Esophagus squamous epithelium (tissue), 4 donors: ENCODE results near the gene ATP6V0D1.

Experiments
- POLR2A ChIP-seq, 4 donors: fragments of 450-650 bp; IDR thresholded peaks; one replicate each; pipeline ENCODE4 v1.6.1; 2017; ENCODE audit warnings: antibody characterized with exemption in 4 of 4, mild to moderate bottlenecking in 4 of 4, moderate library complexity in 3 of 4
- TF ChIP-seq, protein P1 (sequence below), 6 experiments: fragments of 450-650 bp in 4 of 6; fragments of 200-600 bp in 2 of 6; sonication (generic) in 2 of 6; IDR thresholded peaks; one replicate each; pipeline ENCODE4 v1.5.1; 2016 to 2019; ENCODE audit warnings: antibody characterized with exemption in 6 of 6, mild to moderate bottlenecking in 4 of 6, moderate library complexity in 4 of 6

DNA sequence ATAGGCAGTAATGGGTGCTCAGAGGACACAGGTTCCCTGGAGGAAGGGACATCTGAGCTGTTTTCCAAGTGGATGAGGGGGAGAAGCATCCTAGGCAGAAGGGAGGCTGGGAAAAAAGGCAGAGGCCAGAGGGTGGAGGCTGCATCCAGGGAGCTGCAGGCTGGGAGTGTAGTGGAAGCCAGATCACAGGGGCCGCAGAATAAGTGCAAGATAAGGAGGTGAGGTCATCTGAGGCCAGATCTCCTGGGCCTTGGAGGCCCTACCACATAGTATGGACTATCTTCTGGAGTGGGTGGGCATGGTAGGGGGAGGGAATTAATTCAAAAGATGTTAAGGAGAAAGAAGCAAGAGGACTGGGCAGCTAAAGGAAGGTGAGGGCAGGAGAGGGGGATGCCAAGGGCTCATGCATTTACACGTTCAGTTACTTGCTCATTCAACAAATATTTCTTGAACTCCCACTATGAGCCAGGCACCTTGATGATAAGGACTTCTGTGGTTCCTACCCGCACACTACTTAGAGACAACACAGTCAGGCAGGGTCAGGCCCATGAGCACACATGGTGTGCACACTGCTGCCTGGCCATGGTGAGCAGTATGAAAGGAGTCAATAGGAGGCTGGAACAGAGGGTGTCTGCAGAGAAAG is 45.3 kb upstream of the ATP6V0D1 start:
- TF ChIP-seq, protein P1, sequence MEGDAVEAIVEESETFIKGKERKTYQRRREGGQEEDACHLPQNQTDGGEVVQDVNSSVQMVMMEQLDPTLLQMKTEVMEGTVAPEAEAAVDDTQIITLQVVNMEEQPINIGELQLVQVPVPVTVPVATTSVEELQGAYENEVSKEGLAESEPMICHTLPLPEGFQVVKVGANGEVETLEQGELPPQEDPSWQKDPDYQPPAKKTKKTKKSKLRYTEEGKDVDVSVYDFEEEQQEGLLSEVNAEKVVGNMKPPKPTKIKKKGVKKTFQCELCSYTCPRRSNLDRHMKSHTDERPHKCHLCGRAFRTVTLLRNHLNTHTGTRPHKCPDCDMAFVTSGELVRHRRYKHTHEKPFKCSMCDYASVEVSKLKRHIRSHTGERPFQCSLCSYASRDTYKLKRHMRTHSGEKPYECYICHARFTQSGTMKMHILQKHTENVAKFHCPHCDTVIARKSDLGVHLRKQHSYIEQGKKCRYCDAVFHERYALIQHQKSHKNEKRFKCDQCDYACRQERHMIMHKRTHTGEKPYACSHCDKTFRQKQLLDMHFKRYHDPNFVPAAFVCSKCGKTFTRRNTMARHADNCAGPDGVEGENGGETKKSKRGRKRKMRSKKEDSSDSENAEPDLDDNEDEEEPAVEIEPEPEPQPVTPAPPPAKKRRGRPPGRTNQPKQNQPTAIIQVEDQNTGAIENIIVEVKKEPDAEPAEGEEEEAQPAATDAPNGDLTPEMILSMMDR (IDR thresholded peaks at IDR 0.05), result no peak
- TF ChIP-seq POLR2A (IDR thresholded peaks at IDR 0.05), result no peak
